ENCODE results near the gene VIP.

GRCh38 chr6:152776833-152777232, 26.2 kb downstream of the VIP start:
- no peak for TF ChIP-seq CTCF (IDR thresholded peaks at IDR 0.05 in 8 of 11, conservative IDR thresholded peaks at IDR 0.05 in 3 of 11)
- no peak for TF ChIP-seq POLR2AphosphoS5 (IDR thresholded peaks at IDR 0.05)
- no peak for TF ChIP-seq POLR2A (IDR thresholded peaks at IDR 0.05)
